ENCODE measurements around the gene EPSTI1.

DNA sequence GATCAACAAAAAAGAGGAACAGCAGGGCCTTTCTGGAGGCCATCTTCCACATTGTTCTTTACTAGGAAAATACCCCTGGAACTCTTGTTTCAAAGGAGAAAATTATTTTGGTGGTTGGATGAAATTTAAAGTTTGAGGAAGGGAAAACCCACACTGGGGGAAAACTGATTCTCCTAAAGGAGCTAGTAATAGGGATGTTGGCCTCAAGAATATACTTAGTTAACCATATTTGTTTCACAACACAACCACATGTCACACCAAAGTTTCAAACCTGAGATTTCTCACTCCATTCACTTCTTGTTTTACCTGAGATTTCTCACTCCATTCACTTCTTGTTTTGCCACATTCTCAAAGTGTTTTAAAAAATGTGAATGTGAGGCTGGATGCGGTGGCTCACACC, 2.8 kb upstream of the EPSTI1 start:
- no peak for TF ChIP-seq GATA2 (IDR thresholded peaks at IDR 0.05; ENCODE audit: low read depth, low read length)
- no peak for TF ChIP-seq GATA3 (IDR thresholded peaks at IDR 0.05; ENCODE audit: low read depth, low read length)

All from SH-SY5Y (cell line).